ENCODE data around the gene TLR8.

Gene TLR8

DNA sequence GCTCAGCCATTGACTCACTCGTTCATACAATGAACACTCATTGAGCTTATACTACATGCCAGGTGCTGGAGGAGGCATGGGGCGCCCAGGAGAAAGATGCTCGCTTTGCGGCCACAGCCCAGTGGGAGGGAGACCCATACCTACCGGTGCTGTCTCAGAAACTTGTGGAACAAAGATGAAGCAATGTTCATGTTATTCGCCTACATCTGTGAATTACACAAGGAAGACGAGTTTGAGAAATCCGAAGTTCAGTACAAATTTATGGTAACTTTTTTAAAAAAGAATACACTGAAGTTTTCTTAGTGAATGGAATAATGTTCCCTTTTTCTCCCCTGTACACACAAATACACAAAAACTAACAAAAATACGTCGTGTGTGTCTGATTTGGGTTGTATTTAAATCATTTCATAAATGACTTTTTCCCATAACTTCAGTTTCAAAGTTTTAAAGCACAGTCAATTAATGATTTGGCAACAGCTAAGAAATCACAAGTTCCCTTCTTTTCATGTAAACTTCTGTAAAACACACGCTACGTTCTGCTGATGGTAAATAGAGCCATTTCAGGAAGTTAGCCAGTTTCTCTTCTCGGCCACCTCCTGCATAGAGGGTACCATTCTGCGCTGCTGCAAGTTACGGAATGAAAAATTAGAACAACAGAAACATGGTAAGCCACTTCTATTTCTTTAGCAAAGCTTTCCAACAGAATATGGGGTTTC is at the start of gene TLR8:
Gene TLR8, plus strand, starts transcription at position 575 of the 716 bp plus-strand sequence. Its CDS starts 87 bp downstream, at position 662.
- Histone ChIP-seq H3K27me3 (ENCODE audit: control insufficient read depth, low read length) (no peaks in the 10 kb centered on the region), H3K9me3 (ENCODE audit: control insufficient read depth, insufficient read depth, low read length) (no peaks in the 10 kb centered on the region), H3K36me3 (ENCODE audit: control insufficient read depth, low read length) (no peaks in the 10 kb centered on the region), H3K79me2 (ENCODE audit: control insufficient read depth, low read length) (no peaks in the 10 kb centered on the region), H3K4me1 (ENCODE audit: control insufficient read depth, low read length) (no peaks in the 10 kb centered on the region), H4K20me1 (ENCODE audit: control insufficient read depth, insufficient read depth, low read depth, low read length) (no peaks in the 10 kb centered on the region), H3K27ac (ENCODE audit: low read depth, low read length) (no peak within 1 kb of the TSS), H3K9me2 (replicated peaks; ENCODE audit: control insufficient read depth, low read length) (no peaks in the 10 kb centered on the region), H3K4me2 (ENCODE audit: low read length) (no peak within 1 kb of the TSS), H3K4me3 (ENCODE audit: low read length) (no peak within 1 kb of the TSS), H3F3A (ENCODE audit: control insufficient read depth, insufficient read depth) (no peaks in the 10 kb centered on the region)
- TF ChIP-seq, protein P1, sequence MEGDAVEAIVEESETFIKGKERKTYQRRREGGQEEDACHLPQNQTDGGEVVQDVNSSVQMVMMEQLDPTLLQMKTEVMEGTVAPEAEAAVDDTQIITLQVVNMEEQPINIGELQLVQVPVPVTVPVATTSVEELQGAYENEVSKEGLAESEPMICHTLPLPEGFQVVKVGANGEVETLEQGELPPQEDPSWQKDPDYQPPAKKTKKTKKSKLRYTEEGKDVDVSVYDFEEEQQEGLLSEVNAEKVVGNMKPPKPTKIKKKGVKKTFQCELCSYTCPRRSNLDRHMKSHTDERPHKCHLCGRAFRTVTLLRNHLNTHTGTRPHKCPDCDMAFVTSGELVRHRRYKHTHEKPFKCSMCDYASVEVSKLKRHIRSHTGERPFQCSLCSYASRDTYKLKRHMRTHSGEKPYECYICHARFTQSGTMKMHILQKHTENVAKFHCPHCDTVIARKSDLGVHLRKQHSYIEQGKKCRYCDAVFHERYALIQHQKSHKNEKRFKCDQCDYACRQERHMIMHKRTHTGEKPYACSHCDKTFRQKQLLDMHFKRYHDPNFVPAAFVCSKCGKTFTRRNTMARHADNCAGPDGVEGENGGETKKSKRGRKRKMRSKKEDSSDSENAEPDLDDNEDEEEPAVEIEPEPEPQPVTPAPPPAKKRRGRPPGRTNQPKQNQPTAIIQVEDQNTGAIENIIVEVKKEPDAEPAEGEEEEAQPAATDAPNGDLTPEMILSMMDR (IDR thresholded peaks at IDR 0.05; ENCODE audit: low read depth, low read length, poor library complexity, severe bottlenecking) = no peak
- no peak for TF ChIP-seq EZH2phosphoT487 (IDR thresholded peaks at IDR 0.05; ENCODE audit: borderline replicate concordance, low read length)

DNA sequence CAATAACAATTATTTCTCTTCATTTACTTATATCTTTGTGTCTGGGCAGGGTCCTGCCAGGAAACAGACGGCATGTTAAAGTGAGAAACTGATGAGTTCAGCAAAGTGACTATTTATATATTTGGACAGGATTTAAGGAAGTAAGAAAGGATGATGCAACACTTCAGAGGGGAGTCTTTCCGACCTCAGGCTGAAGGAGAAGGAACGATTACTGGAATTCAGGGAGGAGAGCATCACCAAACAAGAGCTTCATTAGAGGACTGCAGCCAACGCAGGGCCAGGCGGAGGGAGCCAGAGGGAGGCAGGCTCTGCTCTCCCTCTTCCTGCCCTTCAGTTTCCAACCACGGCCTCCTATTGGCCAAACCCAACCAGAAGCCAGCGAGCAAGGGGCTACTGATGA is 41.1 kb upstream of the TLR8 start:
- H3K4me2 ChIP-seq (ENCODE audit: low read length) = no peak overlapping the region
- peaks cover 5% of the 10 kb centered on the region; the same call in 1 of the 2 replicates for H3K36me3 ChIP-seq (ENCODE audit: control insufficient read depth, low read length)
- H3F3A ChIP-seq (ENCODE audit: control insufficient read depth, insufficient read depth) = no peaks in the 10 kb centered on the region
- no peaks in the 10 kb centered on the region for H3K79me2 ChIP-seq (ENCODE audit: control insufficient read depth, low read length)
- H3K4me1 ChIP-seq (ENCODE audit: control insufficient read depth, low read length) = peaks cover 36% of the 10 kb centered on the region
- no peak overlapping the region for H3K4me3 ChIP-seq (ENCODE audit: low read length)
- TF ChIP-seq, protein P1 (IDR thresholded peaks at IDR 0.05; ENCODE audit: low read depth, low read length, poor library complexity, severe bottlenecking) = no peak
- TF ChIP-seq EZH2phosphoT487 (IDR thresholded peaks at IDR 0.05; ENCODE audit: borderline replicate concordance, low read length) = no peak
- no peaks in the 10 kb centered on the region for H4K20me1 ChIP-seq (ENCODE audit: control insufficient read depth, insufficient read depth, low read depth, low read length)
- no peaks in the 10 kb centered on the region for H3K9me2 ChIP-seq (replicated peaks; ENCODE audit: control insufficient read depth, low read length)
- no peaks in the 10 kb centered on the region for H3K9me3 ChIP-seq (ENCODE audit: control insufficient read depth, insufficient read depth, low read length)
- no peak overlapping the region for H3K27ac ChIP-seq (ENCODE audit: low read depth, low read length)
- H3K27me3 ChIP-seq (ENCODE audit: control insufficient read depth, low read length) = no peaks in the 10 kb centered on the region

DNA sequence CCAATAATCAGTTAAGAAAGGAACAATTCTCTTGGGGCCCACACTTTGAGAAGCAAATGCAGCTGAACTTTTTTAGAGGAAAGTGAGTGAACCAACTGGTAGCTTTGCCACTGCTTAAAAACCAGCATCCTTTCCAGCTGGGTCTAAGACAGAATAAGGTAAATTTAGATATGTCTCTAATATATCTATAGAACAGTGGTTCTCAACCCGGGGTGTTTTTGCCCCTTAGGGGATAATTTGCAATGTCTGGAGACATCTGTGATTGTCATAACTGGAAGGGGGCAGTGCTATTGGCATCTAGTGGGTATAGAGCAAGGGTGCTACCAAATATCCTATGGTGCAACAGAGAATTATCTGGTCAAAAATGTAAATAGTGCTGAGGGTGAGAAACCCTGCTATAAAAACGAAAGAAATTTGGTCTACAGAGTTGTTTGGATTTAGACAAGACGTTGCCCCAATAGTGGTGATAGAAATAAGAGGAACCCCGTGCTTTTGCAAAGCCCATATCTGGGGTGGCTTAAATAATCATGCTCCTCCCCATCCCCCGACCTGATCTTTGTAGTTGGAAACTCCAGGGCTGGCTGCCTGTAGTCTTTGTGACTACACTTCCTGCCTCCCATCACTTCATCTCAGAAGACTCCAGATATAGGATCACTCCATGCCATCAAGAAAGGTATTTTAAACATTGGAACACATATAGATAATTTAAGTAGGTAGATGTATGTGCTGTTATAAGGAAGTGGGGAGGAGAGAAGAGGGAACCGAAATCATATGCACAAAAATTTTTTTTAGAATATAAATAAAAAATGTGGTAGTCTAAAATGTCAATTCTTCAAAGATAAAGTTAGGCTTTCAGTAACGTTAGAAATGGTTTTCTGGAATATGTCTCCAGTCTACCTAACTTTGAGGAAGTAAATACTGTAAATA is 39.7 kb upstream of the TLR8 start, which contains the start of gene TLR7:
Gene TLR7, plus strand, starts transcription at position 622 of the 927 bp plus-strand sequence. CDS start 507 bp downstream, outside the sequence.
- Histone ChIP-seq H3F3A (ENCODE audit: control insufficient read depth, insufficient read depth) (no peaks in the 10 kb centered on the region), H3K36me3 (ENCODE audit: control insufficient read depth, low read length) (peaks cover 5% of the 10 kb centered on the region; the same call in 1 of the 2 replicates), H3K4me1 (ENCODE audit: control insufficient read depth, low read length) (peaks cover 49% of the 10 kb centered on the region), H3K9me3 (ENCODE audit: control insufficient read depth, insufficient read depth, low read length) (no peaks in the 10 kb centered on the region), H3K27ac (ENCODE audit: low read depth, low read length) (peak within 1 kb of the TSS; percentile 59), H3K27me3 (ENCODE audit: control insufficient read depth, low read length) (no peaks in the 10 kb centered on the region), H3K4me2 (ENCODE audit: low read length) (peak within 1 kb of the TSS; percentile 84), H3K9me2 (replicated peaks; ENCODE audit: control insufficient read depth, low read length) (no peaks in the 10 kb centered on the region), H3K79me2 (ENCODE audit: control insufficient read depth, low read length) (no peaks in the 10 kb centered on the region), H3K4me3 (ENCODE audit: low read length) (peak within 1 kb of the TSS; percentile 72), H4K20me1 (ENCODE audit: control insufficient read depth, insufficient read depth, low read depth, low read length) (no peaks in the 10 kb centered on the region)
- TF ChIP-seq, protein P1 (IDR thresholded peaks at IDR 0.05; ENCODE audit: low read depth, low read length, poor library complexity, severe bottlenecking) = no peak
- no peak for TF ChIP-seq EZH2phosphoT487 (IDR thresholded peaks at IDR 0.05; ENCODE audit: borderline replicate concordance, low read length)
